Measurements from ENCODE around the gene MBD1. TPM values are rescaled to one million over a fixed set of nuclear protein-coding genes. Genes with fewer than 3 reads are reported as not detected.

The MBD1 gene
- total RNA-seq, 4 donors from 2014 or later = 113 to 140 (median 122) TPM

- intact Hi-C loops (cut with DNase I; ENCODE audit: low total_unique reads) = no loop called here
- WGBS, 2 donors = 92 to 94% methylated on average over 21 to 22 of the region's 23 CpGs
- DNase-seq (ENCODE audit: low spot score in 2 of 2) = no peak
Measured at GRCh38 chr18:50273203-50274043, 7.9 kb downstream of the MBD1 start.

GRCh38 chr18:50272568-50272967 lies 8.8 kb downstream of the MBD1 start:
- intact Hi-C loops (cut with DNase I; ENCODE audit: low total_unique reads) = no loop called here
- TF ChIP-seq CTCF (IDR thresholded peaks at IDR 0.05) (no peak), POLR2A (IDR thresholded peaks at IDR 0.05) (no peak)
- no peak overlapping the region for H3K4me3 ChIP-seq (ENCODE audit: low read depth, poor library complexity, severe bottlenecking)
- 78 to 90% methylated on average over 5 of the region's 5 CpGs for WGBS, 2 donors
- no peak for DNase-seq (ENCODE audit: low spot score in 2 of 2)

More at GRCh38 chr18:50273203-50274043, 7.9 kb downstream of the MBD1 start:
- no peak for TF ChIP-seq CTCF (IDR thresholded peaks at IDR 0.05)
- no peak for TF ChIP-seq POLR2A (IDR thresholded peaks at IDR 0.05)
- no peak overlapping the region for H3K4me3 ChIP-seq (ENCODE audit: low read depth, poor library complexity, severe bottlenecking)

GRCh38 chr18:50268022-50268747 lies 13.1 kb downstream of the MBD1 start:
- WGBS, 2 donors = 19 to 21% methylated on average over 46 to 56 of the region's 56 CpGs
- peak overlapping the region; percentile 16 for H3K4me3 ChIP-seq (ENCODE audit: low read depth, poor library complexity, severe bottlenecking)
- peak; percentile 71 to 96 for DNase-seq (ENCODE audit: low spot score in 2 of 2)
- intact Hi-C loops (cut with DNase I; ENCODE audit: low total_unique reads) = no loop called here
- TF ChIP-seq POLR2A (IDR thresholded peaks at IDR 0.05) (no peak), CTCF (IDR thresholded peaks at IDR 0.05) (no peak)

- intact Hi-C loops (cut with DNase I; ENCODE audit: low total_unique reads) = no loop called here
- peak; percentile 87 to 98 for DNase-seq (ENCODE audit: low spot score in 2 of 2)
- TF ChIP-seq CTCF (IDR thresholded peaks at IDR 0.05) = no peak
- no peak for TF ChIP-seq POLR2A (IDR thresholded peaks at IDR 0.05)
- peak within 1 kb of the TSS; percentile 37 for H3K4me3 ChIP-seq (ENCODE audit: low read depth, poor library complexity, severe bottlenecking)
- 0 to 1% methylated on average over 23 to 28 of the region's 37 CpGs for WGBS, 2 donors
Measured at GRCh38 chr18:50266248-50266704, 15.0 kb downstream of the MBD1 start, which contains the start of gene CFAP53. CFAP53 (minus strand) TSS chr18:50266495; CDS start chr18:50266404, 91 bp downstream.

GRCh38 chr18:50262977-50263376 lies 18.3 kb downstream of the MBD1 start:
- no peak for DNase-seq (ENCODE audit: low spot score in 2 of 2)
- intact Hi-C loops (cut with DNase I; ENCODE audit: low total_unique reads) = no loop called here
- no peak overlapping the region for H3K4me3 ChIP-seq (ENCODE audit: low read depth, poor library complexity, severe bottlenecking)
- TF ChIP-seq CTCF (IDR thresholded peaks at IDR 0.05) (no peak), POLR2A (IDR thresholded peaks at IDR 0.05) (no peak)

Measured in lower leg skin (tissue), 4 donors.